HepG2 (cell line): ENCODE measurements around the gene WSB1. TPM values are rescaled to one million over a fixed set of nuclear protein-coding genes. Genes with fewer than 3 reads are reported as not detected.

Source experiments
- ATAC-seq: fragments of 200-7000 bp; cut with Tn5 transposase; 3 replicates; pipeline ENCODE4 v1.9.1; 2020; ENCODE audit warnings: mild to moderate bottlenecking, moderate library complexity
- BruUV-seq: library from RNA; stranded (reverse); fragments of 400-500 nt; replicated peaks from 2 replicates; lab custom pipeline; 2021; lab: Mats Ljungman, UMichigan
- CTCF ChIA-PET: fragments of 300-600 bp; formaldehyde crosslinking; extraction: SDS; loops from one replicate; lab custom pipeline; 2021; ENCODE audit warnings: low total read pairs, inconsistent platforms, low intra/inter-chr PET ratio; lab: Yijun Ruan, JAX
- POLR2A ChIA-PET: fragments of 350-600 bp; sonication (Branson Sonifier 250); formaldehyde crosslinking; loops from one replicate; lab custom pipeline; 2020; ENCODE audit warnings: antibody characterized with exemption, inconsistent platforms; lab: Yijun Ruan, JAX
- DNase-seq: peaks from one replicate; pipeline ENCODE4 v3.0.0-alpha.2; 2015; ENCODE audit warnings: low spot score
- FAIRE-seq: peaks from 3 replicates; lab custom pipeline; 2011; peaks lifted over from hg19 to GRCh38; lab: Jason Lieb, UNC
- H2AFZ ChIP-seq: one replicate; pipeline ENCODE4 v1.6.1; 2011; ENCODE audit warnings: low read length, inconsistent platforms
- H3K27ac ChIP-seq: fragments of 300-600 bp; 3 replicates; pipeline ENCODE4 v1.8.0; 2011; ENCODE audit warnings: mixed run types, mild to moderate bottlenecking, mixed read lengths, low read length, inconsistent platforms; ENCODE audit not compliant: insufficient read depth; ENCODE audit errors: extremely low read length
- H3K27me3 ChIP-seq, 2 experiments: fragments of 200-600 bp in 1 of 2; 2 replicates in 1 of 2; 3 replicates in 1 of 2; pipeline versions ENCODE4 v1.6.0 to v1.8.0; 2011; ENCODE audit warnings: low read length in 2 of 2, mild to moderate bottlenecking in 2 of 2, moderate library complexity in 2 of 2, inconsistent platforms in 1 of 2; ENCODE audit not compliant: insufficient read depth in 2 of 2, control insufficient read depth in 1 of 2
- H3K36me3 ChIP-seq, 2 experiments: fragments of 200-600 bp in 1 of 2; replicated peaks in 1 of 2; 2 replicates in 1 of 2; 3 replicates in 1 of 2; pipeline versions ENCODE4 v1.5.1 to v1.8.0; 2011; ENCODE audit warnings: low read length in 2 of 2, inconsistent platforms in 1 of 2; ENCODE audit not compliant: insufficient read depth in 2 of 2, control insufficient read depth in 1 of 2
- H3K4me1 ChIP-seq: 2 replicates; pipeline ENCODE4 v1.5.1; 2012; ENCODE audit warnings: low read length, inconsistent platforms; ENCODE audit not compliant: insufficient read depth
- H3K4me2 ChIP-seq: 2 replicates; pipeline ENCODE4 v1.6.0; 2011; ENCODE audit warnings: low read depth, low read length, inconsistent platforms
- H3K4me3 ChIP-seq, 3 experiments: fragments of 200-600 bp in 1 of 3; sonication (generic), shearing (Covaris generic) in 1 of 3; replicated peaks in 1 of 3; 2 replicates each; pipeline ENCODE4 v1.5.1; 2011 to 2016; ENCODE audit warnings: low read length in 3 of 3, inconsistent platforms in 2 of 3, low read depth in 2 of 3, mild to moderate bottlenecking in 2 of 3, control low read depth in 1 of 3, mixed read lengths in 1 of 3; ENCODE audit not compliant: insufficient read depth in 1 of 3
- H3K79me2 ChIP-seq: one replicate; pipeline ENCODE4 v1.6.1; 2011; ENCODE audit warnings: low read length, inconsistent platforms; ENCODE audit not compliant: insufficient read depth
- H3K9ac ChIP-seq: 2 replicates; pipeline ENCODE4 v1.6.0; 2011; ENCODE audit warnings: mild to moderate bottlenecking, low read depth, low read length, inconsistent platforms; ENCODE audit not compliant: insufficient read depth
- H3K9me3 ChIP-seq: 2 replicates; pipeline ENCODE4 v1.5.1; 2012; ENCODE audit warnings: mild to moderate bottlenecking, low read length
- H4K20me1 ChIP-seq: 2 replicates; pipeline ENCODE4 v1.6.0; 2011; ENCODE audit warnings: inconsistent platforms, mild to moderate bottlenecking, low read length, moderate library complexity; ENCODE audit not compliant: insufficient read depth
- EEA1 ChIP-seq: sonication (generic); formaldehyde crosslinking; IDR thresholded peaks from 2 replicates; pipeline ENCODE4 v1.5.1; 2020; ENCODE audit warnings: mild to moderate bottlenecking, missing genetic modification reagents, borderline replicate concordance
- EP300 ChIP-seq, 3 experiments: sonication (generic) in 1 of 3; formaldehyde crosslinking in 1 of 3; IDR thresholded peaks; 2 replicates each; pipeline versions ENCODE4 v1.5.1 to v1.6.1; 2011 to 2020; ENCODE audit warnings: low read depth in 2 of 3, low read length in 2 of 3, borderline replicate concordance in 1 of 3, improper control_type of control experiment in 1 of 3, mild to moderate bottlenecking in 1 of 3, missing genetic modification reagents in 1 of 3, moderate library complexity in 1 of 3
- FOXO4 ChIP-seq: sonication (generic); formaldehyde crosslinking; conservative IDR thresholded peaks from 2 replicates; pipeline ENCODE4 v1.8.1; 2023; ENCODE audit warnings: missing genetic modification reagents
- HOXD1 ChIP-seq: sonication (generic); formaldehyde crosslinking; IDR thresholded peaks from 2 replicates; pipeline ENCODE4 v1.5.0; 2020; ENCODE audit warnings: missing genetic modification reagents
- MBD4 ChIP-seq: IDR thresholded peaks from 2 replicates; pipeline ENCODE4 v1.6.1; 2012; ENCODE audit warnings: low read length, inconsistent platforms, borderline replicate concordance
- MED13 ChIP-seq: sonication (generic); formaldehyde crosslinking; IDR thresholded peaks from 2 replicates; pipeline ENCODE4 v1.5.0; 2020; ENCODE audit warnings: missing genetic modification reagents
- MYPOP ChIP-seq: sonication (generic); formaldehyde crosslinking; IDR thresholded peaks from 2 replicates; pipeline ENCODE4 v1.8.1; 2023; ENCODE audit warnings: mild to moderate bottlenecking, moderate library complexity, missing genetic modification reagents
- PLRG1 ChIP-seq: fragments of 450-650 bp; conservative IDR thresholded peaks from 2 replicates; pipeline ENCODE4 v1.6.1; 2016
- POGK ChIP-seq: sonication (generic); formaldehyde crosslinking; conservative IDR thresholded peaks from 2 replicates; pipeline ENCODE4 v1.8.0; 2022; ENCODE audit warnings: mild to moderate bottlenecking, moderate library complexity, missing genetic modification reagents
- SATB2 ChIP-seq: sonication (generic); formaldehyde crosslinking; IDR thresholded peaks from 2 replicates; pipeline ENCODE4 v1.5.0; 2020; ENCODE audit warnings: missing genetic modification reagents
- TOE1 ChIP-seq: sonication (generic); formaldehyde crosslinking; IDR thresholded peaks from 2 replicates; pipeline ENCODE4 v1.4.0; 2020; ENCODE audit warnings: mild to moderate bottlenecking, missing genetic modification reagents
- ZFAT ChIP-seq: sonication (generic); formaldehyde crosslinking; conservative IDR thresholded peaks from 2 replicates; pipeline ENCODE4 v1.8.1; 2023; ENCODE audit warnings: missing genetic modification reagents, inconsistent platforms
- ZNF33B ChIP-seq: sonication (generic); formaldehyde crosslinking; IDR thresholded peaks from 2 replicates; pipeline ENCODE4 v1.5.1; 2020; ENCODE audit warnings: mild to moderate bottlenecking, missing genetic modification reagents
- ZNF550 ChIP-seq: sonication (generic); formaldehyde crosslinking; IDR thresholded peaks from 2 replicates; pipeline ENCODE4 v1.4.0; 2020; ENCODE audit warnings: mild to moderate bottlenecking, missing genetic modification reagents, borderline replicate concordance
- ZNF558 ChIP-seq: sonication (generic); formaldehyde crosslinking; IDR thresholded peaks from 2 replicates; pipeline ENCODE4 v1.9.0; 2022; ENCODE audit warnings: mild to moderate bottlenecking, missing genetic modification reagents, borderline replicate concordance
- ZNF770 ChIP-seq: sonication (generic); formaldehyde crosslinking; IDR thresholded peaks from 2 replicates; pipeline ENCODE4 v1.5.0; 2020; ENCODE audit warnings: mild to moderate bottlenecking, missing genetic modification reagents
- ZNF781 ChIP-seq: sonication (generic); formaldehyde crosslinking; IDR thresholded peaks from 2 replicates; pipeline ENCODE4 v1.5.1; 2020; ENCODE audit warnings: borderline replicate concordance, mild to moderate bottlenecking, missing genetic modification reagents; ENCODE audit errors: not compliant biosample characterization
- WGBS: methylation state at CpG from one replicate; pipeline ENCODE4 v1.1.6; 2017; ENCODE audit warnings: low lambda C conversion rate; 5-methylcytosine and 5-hydroxymethylcytosine counted together
- in situ Hi-C: cut with HindIII; loops from 2 replicates; pipeline ENCODE4 v1.10.0; 2017; ENCODE audit warnings: low pct_unique_long_range_greater_than_20kb; ENCODE audit not compliant: extremely low pct_ligation_motif_present
- intact Hi-C: fragments of 100-400 bp; cut with micrococcal nuclease; formaldehyde crosslinking; loops from one replicate; pipeline ENCODE4 v1.10.0; 2022; ENCODE audit not compliant: unreplicated experiment
- polyA plus RNA-seq, 8 experiments: library from polyadenylated mRNA; depleted of rRNA in 3 of 8; stranded (reverse) in 7 of 8; unstranded in 1 of 8; fragments of >200 nt; fragmentation: Illumina TruSeq in 4 of 8; extraction: Trizol in 4 of 8; gene quantifications; 2 replicates each; pipeline versions ENCODE4 v1.2.1 to v1.2.3, GENCODE V29; 2011 to 2016; ENCODE audit warnings: low read depth in 4 of 8, missing spikeins in 1 of 8, mixed read lengths in 1 of 8; ENCODE audit not compliant: insufficient read depth in 1 of 8
- total RNA-seq, 5 experiments: library from RNA; depleted of rRNA; stranded (reverse); fragments of >200 nt; fragmentation: Illumina TruSeq; extraction: Trizol; gene quantifications; 2 replicates each; pipeline ENCODE4 v1.2.3, GENCODE V29; 2016; ENCODE audit warnings: low read depth in 1 of 5

The WSB1 gene
- total and polyA plus RNA-seq, 2 of the 13 experiments (the other 11 are each of a cell fraction or from before 2014, with no cell fraction given), result 81.3 to 294 TPM

- no peak for ATAC-seq
- H3K79me2 ChIP-seq, result no peaks in the 10 kb centered on the region
- in situ Hi-C loops (loop anchor here (5.0 kb wide), 1 partner anchor 86 kb away; no protein-coding TSS in a partner anchor), intact Hi-C loops (loop anchor here (1.0 to 10.0 kb wide), 5 partner anchors 20 to 241 kb away; partner anchors contain the start of gene WSB1)
- H3K27ac ChIP-seq, result peak overlapping the region; percentile 88
- no peaks in the 10 kb centered on the region for H3K27me3 ChIP-seq
- 47% methylated on average over 11 of the region's 11 CpGs for WGBS
- peak overlapping the region; percentile 73 for H2AFZ ChIP-seq
- H4K20me1 ChIP-seq, result no peaks in the 10 kb centered on the region
- no peaks in the 10 kb centered on the region for H3K9me3 ChIP-seq
- DNase-seq, result no peak
- H3K36me3 ChIP-seq, result no peaks in the 10 kb centered on the region
- H3K4me3 ChIP-seq, result peak overlapping the region; percentile 39 to 73 (median 63)
- POLR2A ChIA-PET, result interaction anchor here (0.6 to 3.0 kb wide), 11 partner anchors 11 to 125 kb away, joined by 3 to 54 read pairs (median 4); partner anchors contain the start of gene WSB1
- peak overlapping the region; percentile 70 for H3K9ac ChIP-seq
- peak; percentile 56 for FAIRE-seq
- H3K4me1 ChIP-seq, result peaks cover 38% of the 10 kb centered on the region
- TSS peak; percentile 75 for BruUV-seq
- H3K4me2 ChIP-seq, result peak overlapping the region; percentile 75
- CTCF ChIA-PET, result interaction anchor here (0.7 to 2.0 kb wide), 7 partner anchors 20 to 97 kb away, joined by 3 to 41 read pairs (median 4); no protein-coding TSS in a partner anchor
- TF ChIP-seq ZNF770 (CRISPR knock-in tag), result peak; percentile 52; the same call in 1 of the 2 replicates
- TF ChIP-seq ZNF550 (CRISPR knock-in tag), result no peak
- TF ChIP-seq ZFAT (CRISPR knock-in tag), result 0 out of 2 replicates have a peak, but pooled peaks have one; percentile 69
- TF ChIP-seq ZNF33B (CRISPR knock-in tag), result no peak
- TF ChIP-seq FOXO4 (CRISPR knock-in tag), result no peak
- no peak for TF ChIP-seq SATB2 (CRISPR knock-in tag)
- no peak for TF ChIP-seq HOXD1 (CRISPR knock-in tag)
- TF ChIP-seq MYPOP (CRISPR knock-in tag), result no peak
- TF ChIP-seq MED13 (CRISPR knock-in tag), result no peak
- TF ChIP-seq POGK, result no peak
- no peak for TF ChIP-seq ZNF781 (CRISPR knock-in tag)
- no peak for TF ChIP-seq MBD4
- TF ChIP-seq EEA1 (CRISPR knock-in tag), result no peak
- 0 out of 2 replicates have a peak, but pooled peaks have one; percentile 28 for TF ChIP-seq ZNF558 (CRISPR knock-in tag)
- TF ChIP-seq TOE1, result no peak
- no peak for TF ChIP-seq PLRG1
- TF ChIP-seq EP300 (IDR thresholded peaks at IDR 0.05; ENCODE audit: low read depth in 2 of 2, low read length in 2 of 2), result no peak
- TF ChIP-seq EP300 (CRISPR knock-in tag; IDR thresholded peaks at IDR 0.05; ENCODE audit: borderline replicate concordance), result no peak
Measured at GRCh38 chr17:27333410-27333980, 39.6 kb downstream of the WSB1 start.
